Embryonic facial prominence (tissue), 1 donor: ENCODE results near the gene EXD3.
A peak's percentile ranks its signal among the peaks of the same experiment; 100 is the strongest.
"Not testable (repeated sequence)": the region's sequence is repeated elsewhere in the genome, so short reads cannot be mapped to it uniquely, and the experiment has no call there.

ENCODE experiments used
- DNase-seq: peaks from one replicate; pipeline ENCODE4 v3.0.0-alpha.2; 2016; ENCODE audit errors: extremely low spot score

The EXD3 gene

GRCh38 chr9:137458194-137459151 lies 35.5 kb upstream of the EXD3 start:
- no peak for DNase-seq

DNA sequence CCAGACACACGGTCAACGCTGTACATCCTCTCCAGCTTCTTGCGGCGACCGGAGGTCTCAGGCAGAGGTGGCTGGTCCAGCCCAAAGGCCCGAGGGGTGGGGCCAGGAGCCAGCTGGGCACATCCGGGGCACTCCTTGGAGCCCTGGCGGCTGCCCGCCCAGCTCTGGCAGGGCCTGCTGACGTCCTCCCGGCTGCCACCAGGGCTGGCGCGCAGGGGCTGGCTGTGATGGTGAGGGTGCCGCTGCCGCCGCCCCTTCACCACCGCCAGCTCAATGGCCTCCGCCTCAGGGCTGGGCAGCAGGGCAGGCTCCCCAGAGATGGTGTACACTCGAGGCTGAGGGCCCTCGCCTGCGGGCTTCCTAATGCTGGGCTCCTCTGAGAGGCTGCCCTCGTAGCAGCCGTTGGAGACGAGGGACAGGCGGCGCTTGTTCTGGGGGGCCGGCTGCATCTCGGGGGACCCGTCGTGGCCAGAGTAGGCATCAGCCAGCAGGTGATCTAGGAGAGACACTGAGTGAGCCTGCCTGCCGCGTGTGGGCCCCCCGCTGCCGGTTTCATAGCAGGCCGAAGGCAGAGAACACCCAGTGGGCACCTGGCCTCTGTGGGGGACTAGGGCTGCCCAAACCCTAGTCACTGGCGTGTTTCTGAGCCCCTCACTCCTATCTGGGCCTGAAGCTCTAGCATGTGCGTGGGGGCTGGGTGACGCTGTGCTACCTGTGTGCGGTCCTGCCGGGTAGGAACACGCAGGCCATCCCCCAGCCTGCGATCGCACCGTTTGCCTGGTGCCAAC lies 34.6 kb upstream of the EXD3 start:
- no peak for DNase-seq

DNA sequence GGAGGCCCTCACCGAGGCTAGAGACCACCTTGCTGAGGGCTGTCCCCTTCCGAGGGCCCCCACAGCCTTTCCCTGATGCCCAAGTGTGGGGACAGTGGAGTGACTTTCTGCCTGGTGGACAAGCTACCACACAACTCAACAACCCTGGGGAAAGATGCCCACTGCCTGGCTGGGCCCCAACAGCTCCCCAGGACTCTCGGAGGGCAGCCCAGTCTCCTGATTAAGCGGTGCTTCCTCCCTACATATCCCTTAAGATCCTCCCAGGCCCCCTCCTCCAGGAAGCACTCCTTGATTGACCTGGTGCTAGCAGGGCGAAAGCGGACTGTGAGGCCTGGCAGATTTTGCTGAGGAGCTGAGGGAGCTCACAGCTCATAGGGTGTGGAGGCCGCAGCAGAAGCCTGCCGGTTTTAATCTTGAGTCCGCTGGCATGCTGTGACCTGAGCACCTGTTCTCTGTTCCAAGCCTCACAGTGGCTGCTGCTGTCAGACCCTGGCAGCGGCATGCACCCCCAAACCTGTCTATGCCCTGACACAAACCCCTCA lies 34.0 kb upstream of the EXD3 start:
- no peak for DNase-seq

DNA sequence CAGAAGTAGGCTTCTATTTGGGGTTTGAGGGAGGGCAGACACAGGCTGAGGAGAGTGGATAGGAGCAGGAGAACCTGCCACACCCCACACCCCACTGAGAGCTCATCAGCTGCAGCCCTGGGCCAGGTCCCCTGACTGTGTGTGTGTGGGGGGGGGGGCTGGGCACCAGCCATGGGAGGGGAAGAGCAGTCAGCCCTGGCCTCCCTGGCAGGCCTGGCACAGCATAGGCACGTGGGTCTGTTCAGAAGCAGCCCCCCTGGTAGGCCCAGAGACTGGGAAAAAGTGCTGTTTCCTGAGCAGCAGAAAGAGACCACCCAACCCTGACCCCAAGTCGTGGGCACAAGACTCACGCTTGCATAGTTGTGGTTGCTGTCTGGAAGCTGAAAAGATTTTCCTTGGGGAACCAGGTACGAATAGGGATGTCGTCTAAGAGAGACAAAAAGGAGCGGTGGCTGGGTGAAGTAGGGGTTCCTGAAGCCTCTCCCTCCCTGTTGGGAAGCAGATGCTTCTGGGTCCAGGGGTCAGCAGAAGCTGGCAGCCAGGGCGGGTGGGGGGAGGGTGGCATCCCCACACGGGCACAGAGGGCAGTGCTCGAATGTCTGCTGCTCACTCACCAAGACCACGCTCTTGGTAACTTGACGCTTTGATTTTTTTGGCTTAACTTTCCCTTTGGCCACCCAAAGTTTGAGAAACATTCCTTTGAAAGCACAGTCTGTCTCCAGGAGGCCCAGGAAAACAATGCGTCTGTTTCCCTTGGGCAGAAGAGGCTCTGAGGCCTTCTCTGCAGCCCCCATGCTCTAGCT lies 33.3 kb upstream of the EXD3 start:
- DNase-seq = no peak

DNA sequence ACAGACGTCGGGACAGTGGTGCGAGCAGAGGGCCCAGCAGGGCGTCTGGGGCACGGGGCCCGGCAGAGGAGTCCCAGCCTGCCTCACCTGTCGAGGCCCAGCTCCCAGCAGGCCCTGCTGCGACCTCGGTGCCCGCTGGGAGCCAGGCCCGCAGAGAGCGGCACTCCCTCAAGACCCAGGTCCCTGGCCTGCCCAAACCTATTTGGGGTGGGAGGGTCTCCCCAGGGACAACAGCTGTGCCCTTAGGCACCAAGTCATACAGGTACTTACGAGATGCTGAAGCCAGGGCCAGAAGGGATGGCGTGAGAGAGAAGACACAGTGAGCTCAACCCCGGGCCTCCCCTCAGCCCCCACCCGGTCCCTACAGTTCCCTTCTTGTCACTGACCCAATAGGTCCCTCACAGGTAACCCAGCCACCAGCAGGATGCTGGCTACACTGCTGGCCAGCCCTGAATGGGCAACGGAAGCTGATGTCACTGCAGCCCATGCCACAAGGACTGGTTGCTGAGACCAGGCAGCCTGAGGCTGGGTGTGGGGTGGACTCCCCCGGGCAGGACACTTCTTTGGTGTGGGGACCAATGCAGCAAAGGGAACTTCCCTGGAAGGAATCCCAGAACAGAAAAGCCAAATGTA lies 32.5 kb upstream of the EXD3 start:
- DNase-seq = no peak

DNA sequence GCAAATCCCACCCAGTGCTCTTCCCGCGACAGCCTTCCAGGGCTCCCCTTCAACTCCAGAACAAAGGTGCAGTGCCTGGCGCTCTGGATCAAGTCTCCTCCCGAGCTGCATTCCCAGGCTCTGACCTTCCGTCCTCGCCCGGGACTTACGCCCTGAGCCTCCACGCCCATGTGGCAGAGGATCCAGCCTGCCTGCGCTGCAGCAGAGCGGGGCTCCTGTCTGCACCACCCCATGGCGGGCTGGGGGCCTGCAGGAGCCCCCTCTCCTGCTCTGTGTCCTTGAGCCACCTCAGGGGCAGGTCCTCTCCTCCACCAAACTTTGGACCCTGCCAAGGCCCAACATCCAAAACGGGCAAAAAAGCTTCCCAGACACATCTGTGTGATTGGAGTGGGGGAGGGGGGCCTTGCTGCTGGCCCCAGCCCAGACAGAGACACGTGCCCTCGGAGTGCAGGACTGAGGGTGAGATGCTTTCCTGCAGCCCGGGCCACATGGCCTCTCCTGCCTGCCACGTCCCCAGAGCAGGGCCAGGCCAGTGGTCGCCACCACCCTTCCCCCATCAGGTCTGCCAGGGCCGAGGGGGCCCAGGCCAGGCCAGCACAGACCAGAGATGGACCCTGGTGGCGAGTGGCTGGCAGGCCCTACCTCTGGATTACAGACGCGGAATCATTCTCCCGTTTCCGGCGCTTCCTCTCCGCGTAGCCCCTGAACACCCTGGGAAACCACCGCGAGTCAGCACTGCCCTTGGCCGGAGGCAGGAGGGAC lies 31.8 kb upstream of the EXD3 start:
- DNase-seq = no peak

GRCh38 chr9:137454145-137454596 lies 31.2 kb upstream of the EXD3 start:
- DNase-seq = no peak

GRCh38 chr9:137453643-137454081 lies 30.7 kb upstream of the EXD3 start:
- DNase-seq = peak; percentile 76

DNA sequence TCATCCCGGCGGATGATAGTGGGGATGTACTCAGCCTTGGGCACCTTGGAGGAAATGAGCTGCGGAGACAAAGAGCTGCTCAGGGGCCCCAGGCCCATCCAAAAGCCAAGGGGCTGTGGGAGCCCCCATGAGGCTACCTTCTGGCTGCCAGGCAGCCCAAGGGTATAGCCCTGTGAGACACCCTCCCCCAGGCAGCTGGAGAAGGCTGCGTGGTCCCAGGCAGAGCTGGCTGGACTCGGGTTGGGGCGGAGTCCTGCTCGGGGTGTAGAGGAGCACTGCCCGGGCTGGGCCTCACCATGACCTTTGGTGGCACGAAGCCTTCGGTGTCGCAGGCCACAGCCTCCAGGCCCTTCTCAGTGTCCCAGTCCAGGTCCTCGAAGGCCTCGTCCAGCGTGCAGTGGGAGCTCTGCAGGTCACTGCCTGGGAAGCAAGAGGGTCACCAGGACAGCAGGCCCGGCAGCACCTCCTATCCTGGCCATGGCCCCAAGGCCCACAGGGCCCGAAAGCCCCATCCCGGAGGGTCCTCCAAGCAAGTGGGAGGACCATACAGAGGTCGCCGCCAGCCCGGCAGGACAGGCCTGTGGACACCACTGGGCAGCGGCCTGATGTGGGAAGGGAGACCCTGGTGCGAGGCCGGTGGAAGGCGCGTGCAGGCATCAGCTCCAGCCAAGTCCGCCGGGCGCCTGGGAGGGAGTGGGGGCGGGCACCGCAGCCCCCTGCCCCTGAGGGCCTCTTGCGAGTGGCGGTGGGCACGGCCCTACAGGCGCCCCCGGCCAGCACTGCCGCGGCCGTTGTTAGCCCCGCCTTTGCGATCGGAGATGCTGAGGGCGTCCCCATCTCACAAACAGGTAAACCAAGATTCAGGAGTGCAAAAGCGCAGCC lies 30.0 kb upstream of the EXD3 start:
- DNase-seq = no peak

DNA sequence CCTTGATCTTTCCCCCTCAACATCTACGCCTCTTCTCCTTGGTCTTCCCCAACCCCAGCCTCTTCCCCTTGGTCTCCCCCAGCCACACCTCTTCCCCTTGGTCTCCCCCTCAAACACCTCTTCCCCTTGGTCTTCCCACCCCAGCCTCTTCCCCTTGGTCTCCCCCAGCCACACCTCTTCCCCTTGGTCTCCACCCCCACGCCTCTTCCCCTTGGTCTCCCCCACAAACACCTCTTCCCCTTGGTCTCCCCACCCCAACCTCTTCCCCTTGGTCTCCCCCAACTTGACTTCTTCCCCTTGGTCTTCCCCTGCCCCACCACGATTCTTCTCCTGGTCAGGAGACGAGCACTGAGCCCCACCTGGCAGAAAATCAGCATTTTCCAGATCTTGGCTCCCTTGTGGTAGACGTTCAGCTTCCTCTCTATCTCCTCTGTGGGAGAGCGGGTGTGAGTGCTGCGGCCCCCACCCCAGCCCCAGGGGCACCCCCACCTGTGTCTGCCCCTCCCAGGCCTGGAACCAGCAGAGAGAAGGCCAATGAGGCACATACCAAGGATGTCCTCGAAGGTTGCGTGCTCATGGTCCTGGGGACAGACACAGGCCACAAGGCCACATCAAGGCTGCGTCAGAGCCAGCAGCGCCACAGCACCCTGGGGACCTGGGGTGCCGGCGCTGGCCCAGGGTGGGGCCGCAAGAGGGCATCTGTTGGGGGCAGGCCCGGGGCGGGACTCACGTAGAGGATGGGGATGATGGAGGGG lies 29.2 kb upstream of the EXD3 start:
- no peak for DNase-seq

DNA sequence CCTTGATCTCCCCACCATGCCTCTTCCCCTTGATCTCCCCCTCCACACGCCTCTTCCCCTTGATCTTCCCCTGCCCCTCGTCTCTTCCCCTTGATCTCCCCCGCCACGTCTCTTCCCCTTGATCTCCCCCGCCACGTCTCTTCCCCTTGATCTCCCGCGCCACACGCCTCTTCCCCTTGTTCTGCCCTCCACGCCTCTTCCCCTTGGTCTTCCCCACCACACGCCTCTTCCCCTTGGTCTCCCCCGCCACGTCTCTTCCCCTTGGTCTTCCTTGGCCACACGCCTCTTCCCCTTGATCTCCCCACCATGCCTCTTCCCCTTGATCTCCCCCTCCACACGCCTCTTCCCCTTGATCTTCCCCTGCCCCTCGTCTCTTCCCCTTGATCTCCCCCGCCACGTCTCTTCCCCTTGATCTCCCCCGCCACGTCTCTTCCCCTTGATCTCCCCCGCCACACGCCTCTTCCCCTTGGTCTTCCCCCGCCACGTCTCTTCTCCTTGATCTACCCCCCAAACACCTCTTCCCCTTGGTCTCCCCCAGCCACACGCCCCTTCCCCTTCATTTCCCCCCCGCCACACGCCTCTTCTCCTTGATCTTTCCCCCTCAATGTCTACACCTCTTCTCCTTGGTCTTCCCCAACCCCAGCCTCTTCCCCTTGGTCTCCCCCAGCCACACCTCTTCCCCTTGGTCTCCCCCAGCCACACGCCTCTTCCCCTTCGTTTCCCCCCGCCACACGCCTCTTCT lies 28.5 kb upstream of the EXD3 start:
- not testable (repeated sequence) for DNase-seq

- DNase-seq = not testable (repeated sequence)
Measured at GRCh38 chr9:137450539-137451222, 27.7 kb upstream of the EXD3 start.

GRCh38 chr9:137449931-137450538 lies 27.1 kb upstream of the EXD3 start:
- no peak for DNase-seq

DNA sequence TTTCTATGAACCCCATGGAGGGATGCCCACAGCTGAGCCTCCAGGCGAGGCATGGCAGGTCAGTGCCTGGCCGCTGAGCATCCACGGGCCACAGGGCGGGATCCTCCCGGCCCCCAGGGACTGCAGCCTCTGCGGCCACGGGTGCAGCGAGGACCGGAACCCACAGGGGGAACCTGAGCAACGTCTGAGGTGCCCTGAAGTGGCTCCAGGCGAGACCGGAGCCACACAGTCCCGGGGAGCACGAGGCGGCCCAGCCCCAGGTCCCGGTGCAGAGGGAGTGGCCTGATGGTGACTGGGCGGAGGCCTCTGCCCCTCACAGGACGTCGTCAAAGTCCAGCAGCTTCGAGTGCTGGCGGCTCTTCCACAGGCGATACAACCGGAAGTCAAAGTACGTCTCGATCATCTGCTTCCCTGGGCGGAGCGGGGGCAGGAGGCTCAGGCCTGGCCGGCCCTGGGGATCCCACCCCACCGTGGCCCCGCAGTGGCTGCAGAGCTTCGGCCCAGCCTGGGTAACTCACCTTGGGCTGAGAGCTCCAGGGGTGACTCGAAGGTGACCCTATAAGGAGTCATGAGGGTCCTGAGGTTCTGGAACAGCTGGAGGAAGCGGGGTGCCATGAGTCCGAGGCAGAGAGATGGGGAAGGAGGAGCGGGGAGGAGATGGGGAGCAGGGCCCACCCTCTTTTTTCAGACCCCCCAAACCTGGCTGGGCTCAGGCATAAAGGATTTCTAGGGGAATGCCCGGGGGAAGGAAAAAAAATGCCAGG lies 26.3 kb upstream of the EXD3 start:
- no peak for DNase-seq

- DNase-seq = no peak
Measured at GRCh38 chr9:137448602-137448962, 25.6 kb upstream of the EXD3 start.
